ENCODE measurements around the gene AP2A2.

AP2A2 gene

DNA sequence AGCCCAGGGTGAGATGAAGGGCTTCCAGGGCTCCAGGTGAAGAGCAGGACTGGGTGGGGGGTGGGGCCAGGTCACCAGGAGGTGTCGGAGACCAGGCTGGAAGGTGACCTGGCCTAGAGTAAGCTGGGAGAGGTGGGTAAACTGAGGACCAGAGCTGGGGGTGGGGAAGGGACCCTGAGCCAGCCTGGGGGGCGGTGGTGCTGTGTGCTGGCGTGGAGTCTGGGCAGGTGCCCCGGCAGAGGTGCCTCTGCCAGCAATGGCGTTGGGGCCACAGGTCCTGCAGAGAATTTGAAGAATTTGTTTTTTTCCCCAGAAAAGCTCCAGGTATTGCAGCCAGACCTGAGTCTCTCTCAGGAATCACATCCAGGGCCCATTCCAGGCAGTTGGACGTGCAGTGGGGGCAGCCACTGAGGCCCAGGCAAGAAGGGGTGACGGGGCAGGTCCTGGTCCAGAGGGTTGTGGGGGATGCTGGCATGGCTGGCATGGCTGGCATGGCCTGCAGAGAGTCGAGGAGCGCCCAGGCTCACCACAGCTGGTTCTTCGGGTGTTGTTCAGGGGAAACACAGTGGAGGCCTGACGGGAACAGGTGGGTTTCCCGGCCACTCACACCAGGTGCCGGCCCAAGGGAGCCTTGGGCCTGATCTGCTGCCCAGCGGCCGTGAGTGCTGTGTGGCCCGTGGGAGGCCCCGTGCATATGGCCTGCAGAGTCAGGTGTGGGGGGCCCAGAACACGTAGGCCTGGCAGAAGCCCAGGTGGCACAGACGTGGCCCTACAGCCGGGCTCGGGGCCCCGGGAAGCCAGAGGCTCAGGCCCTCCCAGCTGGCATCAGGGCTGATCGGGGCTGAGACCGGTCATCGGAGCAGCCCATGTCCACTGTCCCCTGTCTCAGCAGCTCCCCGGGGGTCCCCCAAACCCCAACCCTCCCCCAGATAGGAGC, 117.2 kb downstream of the AP2A2 start:
- DNase-seq (ENCODE audit: low read depth), result no peak

DNA sequence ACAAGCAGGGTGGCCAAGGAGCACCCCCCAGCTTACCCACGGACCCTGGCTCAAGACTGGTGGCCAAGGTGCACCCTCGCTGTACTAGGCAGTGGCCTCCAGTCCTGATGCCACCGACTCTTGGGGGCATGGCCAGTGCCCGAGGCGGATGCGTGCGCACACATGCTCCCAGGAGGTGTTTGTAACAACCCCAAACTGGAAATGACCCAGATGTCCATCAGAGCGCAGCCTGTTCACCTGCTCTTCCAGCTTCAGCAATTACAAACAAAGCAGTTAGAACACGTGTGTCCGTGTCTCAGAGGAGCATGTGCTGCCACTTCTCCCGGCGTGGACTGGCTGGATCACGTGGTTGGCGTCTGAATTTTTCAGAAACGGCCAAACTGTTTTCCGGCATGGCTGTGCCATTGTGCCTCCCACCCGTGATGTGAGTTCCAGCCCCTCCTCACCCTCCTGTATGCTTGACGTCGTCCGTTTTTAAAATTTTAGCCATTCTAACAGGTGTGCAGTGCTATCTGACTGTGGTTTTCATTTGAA, 118.0 kb downstream of the AP2A2 start:
- DNase-seq (ENCODE audit: low read depth), result no peak

DNA sequence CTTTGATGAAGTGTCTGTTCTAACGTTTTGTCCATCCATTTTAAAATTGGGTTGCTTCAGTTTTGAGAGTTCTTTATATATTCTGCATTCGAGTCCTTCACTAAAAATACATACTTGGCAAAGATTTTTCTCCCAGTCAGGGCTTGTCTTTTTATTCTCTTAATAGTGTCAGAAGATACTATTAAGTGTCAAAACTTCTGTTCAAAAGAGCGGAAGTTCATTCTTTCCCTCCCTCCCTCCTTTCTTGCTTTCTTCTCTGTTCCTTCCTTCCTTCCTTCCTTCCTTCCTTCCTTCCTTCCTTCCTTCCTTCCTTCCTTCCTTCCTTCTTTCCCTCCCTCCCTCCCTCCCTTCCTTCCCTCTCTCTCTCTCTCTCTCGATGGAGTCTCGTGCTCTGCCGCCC, 118.5 kb downstream of the AP2A2 start:
- no peak for DNase-seq (ENCODE audit: low read depth)

DNA sequence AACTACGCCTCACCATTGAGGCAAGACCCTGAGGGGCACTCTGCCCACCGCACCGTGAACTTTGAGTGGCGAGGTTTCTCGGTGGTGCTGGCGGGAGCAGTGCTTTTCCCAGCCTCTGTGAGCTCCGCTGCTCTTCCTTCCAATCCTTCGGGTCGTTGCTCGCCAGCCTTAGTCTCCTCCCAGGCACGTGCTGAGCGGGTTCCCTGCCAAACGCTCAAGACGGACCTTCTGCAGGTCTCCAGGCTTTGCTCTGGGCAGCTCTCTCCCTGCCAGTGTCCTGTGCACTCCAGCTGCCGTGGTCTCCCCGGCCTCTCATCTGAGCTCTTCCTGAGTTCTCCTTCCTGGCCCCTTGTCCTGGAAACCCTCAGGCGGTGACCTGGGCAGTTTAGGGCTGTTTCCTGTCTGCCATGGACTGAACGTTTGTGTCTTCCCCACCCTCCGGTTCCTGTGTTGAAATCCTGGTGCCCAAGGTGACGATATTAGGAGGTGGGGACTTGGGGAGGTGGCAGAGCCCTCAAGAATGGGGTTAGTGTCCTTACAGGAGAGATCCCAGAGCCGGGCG, 122.0 kb downstream of the AP2A2 start:
- no peak for DNase-seq (ENCODE audit: low read depth)

DNA sequence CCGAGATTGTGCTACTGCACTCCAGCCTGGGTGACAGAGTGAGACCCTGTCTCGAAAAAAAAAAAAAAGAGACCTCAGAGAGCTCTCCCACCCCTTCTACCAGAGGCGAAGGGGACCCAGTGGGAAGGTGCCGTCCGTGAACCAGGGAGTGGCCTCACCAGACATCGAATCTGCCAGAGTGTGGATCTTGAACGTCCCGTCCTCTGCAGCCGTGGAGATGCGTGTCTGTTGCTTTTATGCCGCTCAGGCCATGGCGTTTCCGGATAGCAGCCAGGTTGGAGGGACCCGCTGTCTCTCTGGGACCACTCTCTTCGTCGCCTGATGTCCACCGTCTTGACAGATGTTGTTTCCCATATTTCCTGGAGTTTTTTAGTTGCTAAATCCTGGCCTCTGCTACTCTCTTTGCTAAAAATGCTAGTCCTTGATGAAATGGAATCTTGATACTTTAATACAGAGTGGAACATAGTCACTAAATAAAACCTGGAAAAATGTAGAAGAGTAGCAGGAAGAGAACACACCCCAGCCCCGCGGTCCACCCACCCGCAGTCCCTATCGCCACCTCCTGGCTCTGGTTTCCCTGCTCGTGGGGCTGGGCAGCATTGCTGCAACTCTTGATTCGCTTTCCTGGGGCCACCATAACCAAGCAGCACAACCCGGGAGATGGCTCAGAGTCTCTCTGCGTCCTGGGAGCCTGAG, 122.9 kb downstream of the AP2A2 start:
- no peak for DNase-seq (ENCODE audit: low read depth)

DNA sequence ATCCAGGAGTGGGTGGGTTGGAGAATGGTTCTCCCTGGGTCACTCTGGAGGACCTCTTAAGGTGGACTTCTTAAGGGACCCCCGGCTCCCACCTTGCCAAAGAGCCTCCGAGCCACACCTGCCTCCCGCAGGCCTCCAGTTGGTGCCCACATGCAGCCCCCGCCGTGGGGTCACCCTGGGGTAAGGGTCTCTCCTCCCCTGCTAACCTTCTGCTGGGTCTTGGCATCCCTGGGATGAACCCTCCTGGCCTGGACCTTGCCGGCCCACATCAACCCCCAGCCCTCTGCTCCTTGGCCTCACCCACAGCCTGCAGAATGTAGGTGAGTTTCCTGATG, 123.4 kb downstream of the AP2A2 start:
- DNase-seq (ENCODE audit: low read depth), result no peak

DNA sequence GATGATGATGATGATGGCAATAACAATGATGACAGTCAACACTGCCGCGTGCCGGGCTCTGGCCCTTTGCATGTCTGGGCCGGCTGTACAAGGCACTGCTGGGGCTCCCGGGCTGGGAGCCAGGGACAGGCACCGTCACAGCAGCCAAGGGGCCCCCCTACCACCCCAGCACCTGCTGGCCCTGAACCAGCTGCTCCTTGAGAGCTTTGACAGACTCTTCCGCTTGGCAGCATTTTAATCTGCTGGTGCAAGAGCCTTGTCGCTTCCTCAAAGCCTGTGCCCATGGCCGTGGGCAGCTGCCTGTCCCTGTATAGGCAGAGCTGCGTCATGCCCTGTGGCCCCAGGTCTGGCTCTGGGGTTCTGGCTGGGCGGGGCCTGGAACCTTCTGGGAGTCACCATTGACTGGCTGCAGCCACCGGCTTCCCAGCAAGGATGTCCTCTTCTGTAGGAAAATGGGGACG, 123.8 kb downstream of the AP2A2 start:
- no peak for DNase-seq (ENCODE audit: low read depth)

DNA sequence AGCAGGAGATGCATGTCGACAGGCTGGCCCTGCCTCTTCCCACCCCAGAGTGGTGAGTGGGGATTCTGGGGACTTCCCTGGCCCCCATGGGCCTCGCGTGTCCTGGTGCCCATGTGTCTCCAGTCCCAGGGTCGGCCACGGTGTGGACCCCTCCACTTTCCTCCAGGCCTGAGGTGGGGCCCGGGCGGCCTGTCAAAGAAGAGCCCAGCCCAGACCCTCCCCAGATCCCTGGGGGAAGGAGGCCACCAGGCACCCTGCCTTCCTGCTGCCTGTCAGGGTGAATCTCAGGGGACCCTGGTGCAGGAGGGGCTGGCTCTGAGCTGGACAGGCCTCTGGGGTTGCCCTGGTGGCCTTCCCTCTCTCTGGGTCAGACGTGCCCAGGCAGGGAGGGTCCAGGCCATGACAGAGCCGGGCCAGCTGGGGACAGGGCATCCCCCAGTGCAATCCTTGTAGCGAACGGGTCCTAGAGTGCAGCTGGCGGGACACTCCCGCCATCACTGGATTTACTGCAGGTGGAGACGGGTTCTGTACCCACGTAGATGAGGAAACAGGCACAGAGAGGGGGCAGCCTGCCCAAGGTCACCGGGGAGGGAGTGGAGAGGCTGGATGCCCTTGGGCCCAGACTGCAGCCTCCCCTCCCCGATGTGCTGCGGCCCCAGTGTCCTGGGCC, 124.4 kb downstream of the AP2A2 start:
- DNase-seq (ENCODE audit: low read depth), result no peak

DNA sequence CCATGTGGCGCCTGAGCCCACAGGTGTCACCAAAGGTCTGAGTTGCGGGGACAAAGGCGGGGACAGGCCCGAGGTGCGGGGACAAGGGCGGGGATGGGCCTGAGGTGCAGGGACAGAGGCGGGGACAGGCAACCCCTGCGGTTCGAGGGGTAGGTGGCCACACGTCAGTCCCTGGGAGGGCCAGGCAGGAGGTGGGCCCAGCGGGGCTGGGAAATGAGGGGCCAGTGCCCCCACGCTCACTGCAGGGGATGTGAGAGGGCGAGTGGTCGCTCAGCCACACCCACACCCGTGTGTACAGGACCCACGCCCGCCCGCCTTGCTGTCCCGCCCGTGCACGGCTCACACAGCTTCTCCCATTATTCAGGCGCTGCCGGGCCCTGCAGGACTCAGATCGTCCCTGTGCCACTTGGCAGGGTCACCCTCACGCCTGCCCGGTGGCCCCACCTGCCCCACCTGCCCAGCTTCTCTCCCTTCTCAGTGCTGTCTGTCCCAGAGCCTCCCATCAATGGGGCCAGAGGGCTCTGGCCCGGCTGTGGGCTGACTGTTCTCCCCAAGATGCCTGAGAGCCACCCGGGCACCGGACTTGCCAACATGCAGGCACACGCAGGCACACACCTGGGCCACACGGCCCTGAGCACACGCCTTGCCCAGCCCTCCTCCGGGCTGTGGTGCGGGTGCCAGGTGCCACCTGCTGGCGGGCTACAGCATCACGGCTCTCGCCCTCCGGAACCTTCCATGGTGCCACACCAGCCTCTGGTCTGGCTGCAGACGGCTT, 125.1 kb downstream of the AP2A2 start:
- DNase-seq (ENCODE audit: low read depth), result no peak

DNA sequence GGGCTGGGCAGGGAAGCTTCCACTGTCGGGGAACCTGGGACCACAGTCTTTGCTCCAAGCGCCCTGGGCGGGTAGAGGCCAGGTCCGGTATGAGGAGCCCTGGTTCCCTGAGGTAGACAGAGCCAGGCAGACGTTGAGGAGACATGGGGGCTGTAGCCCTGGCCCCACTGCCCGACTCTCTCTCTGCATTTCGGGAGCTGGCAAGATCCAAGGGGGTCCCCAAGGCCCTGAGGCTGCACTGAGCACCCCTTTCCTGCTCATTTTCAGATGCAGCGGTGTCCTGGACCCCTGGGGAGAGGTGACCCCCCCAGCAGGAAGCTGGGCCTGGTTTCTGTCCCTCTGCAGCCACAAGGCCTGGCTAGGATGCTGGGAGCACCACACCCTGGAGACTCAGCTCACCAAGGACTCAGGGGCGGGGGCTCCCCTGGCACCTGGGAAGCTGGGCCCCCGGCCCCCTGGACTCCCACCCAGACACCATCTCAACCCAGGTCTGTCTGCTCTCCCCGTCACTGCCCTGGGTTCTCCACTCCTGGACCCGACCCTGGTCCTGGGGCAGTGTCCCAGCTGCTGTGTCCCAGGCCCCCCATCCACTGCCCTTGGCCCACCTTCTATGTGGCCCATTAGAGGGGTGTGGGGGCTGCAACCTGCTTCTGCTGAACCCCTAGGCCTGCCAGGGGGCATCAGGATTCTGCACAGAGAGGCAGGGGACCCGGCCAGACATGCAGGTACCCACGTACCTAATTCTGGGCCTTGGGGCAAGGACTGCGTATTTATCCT, 125.9 kb downstream of the AP2A2 start:
- DNase-seq (ENCODE audit: low read depth), result no peak

DNA sequence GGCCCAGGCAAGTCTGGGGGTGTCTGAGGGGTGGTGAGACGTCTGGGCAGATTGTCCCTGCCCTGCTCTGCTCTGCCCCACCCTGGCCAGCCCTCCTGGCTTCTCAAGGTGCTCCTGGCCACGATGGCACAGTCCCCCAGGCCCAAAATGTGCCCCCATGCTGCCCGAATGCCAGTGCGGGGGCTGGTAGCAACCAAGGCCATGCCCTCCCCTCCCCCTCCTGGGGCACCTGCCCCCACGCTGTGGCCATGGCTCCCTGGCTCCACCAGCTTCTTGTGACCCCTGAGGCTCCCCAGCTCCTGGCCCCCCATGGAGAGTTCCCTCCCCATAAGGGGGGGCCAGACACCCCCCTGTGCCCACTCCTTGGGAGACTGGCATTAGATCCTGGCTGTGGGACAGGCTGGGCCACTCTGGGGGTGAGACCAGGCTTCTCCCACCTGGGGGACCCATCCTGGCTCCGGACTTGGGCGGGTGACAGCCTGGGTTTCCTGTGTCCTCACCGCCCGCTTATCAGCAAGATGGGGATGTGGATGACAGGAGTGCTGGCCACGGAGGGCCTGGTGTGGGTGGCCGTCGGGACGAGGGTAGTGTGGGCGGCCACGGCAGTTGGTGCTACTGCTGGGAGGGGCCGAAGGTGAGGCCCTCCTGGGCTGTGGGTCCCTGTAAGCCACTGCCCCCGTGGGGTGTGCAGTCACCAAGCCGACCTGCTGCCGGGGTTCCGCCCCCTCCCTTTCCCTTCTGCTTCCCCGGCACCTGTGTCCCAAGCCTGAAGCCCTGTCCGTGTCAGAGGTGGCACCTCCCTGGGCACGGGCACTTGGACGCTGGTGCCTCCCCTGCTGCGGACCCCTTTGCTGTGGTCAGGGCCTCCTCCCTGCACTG, 126.7 kb downstream of the AP2A2 start:
- no peak for DNase-seq (ENCODE audit: low read depth)

DNA sequence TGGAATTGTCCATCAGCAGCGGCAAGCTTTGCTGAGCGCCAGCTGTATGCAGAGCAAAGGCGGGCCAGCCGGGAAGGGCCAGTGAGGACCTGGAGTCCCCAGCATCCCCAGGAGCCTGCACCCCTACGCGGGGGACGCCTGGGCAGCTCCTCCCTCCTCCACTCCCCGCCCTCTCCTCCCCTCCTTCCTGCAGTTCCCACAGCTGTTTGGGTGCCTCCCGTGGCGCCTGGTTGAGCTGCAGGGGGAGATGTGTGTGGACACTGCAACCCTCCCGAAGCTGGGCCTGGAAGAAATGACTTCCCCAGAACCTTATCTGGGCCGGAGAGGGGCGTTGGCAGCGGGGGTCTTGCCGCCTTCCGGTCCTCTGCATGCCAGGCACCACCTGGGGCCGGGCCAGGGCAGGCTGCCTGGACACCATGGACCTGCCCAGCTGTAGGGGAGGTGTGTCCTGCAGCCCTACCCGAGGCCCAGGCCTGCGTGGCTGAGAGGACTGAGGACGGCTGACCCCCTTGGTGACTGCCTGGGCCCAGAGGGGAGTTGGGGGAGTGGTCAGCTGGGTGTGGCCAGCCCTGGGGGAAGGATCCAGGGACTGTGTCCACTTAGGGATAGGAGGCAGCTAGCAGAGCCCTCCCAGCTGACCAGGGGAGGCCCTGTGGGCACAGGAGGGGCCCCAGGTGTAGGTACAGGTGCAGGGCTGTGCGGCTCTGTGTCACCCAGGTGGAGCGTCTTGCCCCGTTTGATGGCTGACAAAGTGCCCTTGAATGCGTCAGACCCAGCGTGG, 127.6 kb downstream of the AP2A2 start:
- no peak for DNase-seq (ENCODE audit: low read depth)

DNA sequence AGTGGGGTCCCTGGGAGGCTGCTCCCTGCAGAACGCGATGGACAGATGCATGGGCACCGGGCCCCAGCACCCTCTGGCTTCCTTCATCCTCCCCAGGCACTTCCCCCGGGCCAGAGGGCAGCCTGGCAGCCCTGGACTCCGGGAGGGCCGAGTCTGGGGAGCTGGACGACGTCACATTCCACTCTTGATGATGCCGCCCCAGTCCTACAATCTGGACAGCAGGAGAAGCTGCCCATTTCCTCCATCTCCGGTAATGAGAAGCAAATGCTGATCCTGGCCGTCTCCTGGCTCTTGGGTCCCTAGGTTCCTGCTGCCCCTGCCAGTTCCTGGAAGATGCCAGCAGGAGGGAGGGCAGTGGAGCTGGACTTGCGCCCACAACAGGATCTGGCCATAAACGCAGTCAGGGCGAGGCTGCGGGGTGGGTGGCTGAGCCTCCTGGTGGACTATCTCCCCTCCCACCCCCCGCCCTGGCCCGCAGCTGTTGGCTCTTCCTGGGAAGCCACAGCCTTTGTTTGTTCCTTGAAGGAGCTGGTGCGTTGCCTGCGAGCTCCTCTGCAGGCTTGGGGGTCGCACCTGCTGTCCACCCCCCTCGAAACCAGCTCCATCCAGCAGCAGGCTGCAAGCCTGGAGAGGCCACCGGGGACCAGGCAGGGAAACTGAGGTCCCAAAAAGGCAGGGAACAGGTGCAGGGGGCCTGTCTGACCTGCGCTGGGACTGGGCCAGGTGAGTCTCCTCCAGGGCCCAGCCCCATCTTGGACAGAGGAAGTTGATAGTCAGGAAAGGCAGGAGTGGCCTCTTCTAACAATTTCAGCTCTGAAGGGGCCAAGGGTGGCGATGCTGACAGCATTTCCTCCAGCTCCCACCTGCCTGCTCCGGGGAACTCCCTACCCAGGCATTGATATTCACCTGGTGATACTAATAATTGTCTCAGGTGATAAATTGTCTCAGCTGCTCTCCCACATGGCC, 128.8 kb downstream of the AP2A2 start:
- no peak for DNase-seq (ENCODE audit: low read depth)

DNA sequence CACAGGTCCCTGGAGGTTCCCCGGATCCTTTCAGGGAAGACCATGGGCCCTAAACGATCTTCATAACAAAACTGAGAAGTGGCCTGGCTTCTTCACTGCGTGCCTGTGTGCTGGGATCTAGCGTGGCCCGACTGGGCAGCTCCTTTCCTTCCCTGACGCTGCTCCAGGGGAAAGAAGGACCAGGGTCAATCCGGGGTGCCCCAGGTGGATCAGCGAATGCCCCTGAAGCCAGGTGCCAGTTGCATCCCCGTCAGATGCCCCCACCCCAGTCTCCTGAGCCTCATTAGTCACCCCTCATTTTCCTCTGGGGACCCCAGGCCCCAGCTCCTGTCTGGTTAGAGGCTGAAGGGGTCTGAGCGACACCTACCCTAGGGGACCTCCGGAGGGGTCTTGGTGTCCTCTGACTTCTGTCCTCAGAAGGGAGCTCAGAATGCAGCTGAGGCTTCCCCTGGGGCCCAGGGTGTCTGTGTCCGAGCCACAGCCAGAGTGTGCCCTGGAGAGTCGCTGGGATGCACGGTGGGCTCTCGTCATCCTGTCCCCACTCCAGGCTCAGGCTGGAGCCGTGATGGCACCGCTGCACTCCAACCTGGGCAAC, 129.5 kb downstream of the AP2A2 start:
- DNase-seq (ENCODE audit: low read depth), result no peak

DNA sequence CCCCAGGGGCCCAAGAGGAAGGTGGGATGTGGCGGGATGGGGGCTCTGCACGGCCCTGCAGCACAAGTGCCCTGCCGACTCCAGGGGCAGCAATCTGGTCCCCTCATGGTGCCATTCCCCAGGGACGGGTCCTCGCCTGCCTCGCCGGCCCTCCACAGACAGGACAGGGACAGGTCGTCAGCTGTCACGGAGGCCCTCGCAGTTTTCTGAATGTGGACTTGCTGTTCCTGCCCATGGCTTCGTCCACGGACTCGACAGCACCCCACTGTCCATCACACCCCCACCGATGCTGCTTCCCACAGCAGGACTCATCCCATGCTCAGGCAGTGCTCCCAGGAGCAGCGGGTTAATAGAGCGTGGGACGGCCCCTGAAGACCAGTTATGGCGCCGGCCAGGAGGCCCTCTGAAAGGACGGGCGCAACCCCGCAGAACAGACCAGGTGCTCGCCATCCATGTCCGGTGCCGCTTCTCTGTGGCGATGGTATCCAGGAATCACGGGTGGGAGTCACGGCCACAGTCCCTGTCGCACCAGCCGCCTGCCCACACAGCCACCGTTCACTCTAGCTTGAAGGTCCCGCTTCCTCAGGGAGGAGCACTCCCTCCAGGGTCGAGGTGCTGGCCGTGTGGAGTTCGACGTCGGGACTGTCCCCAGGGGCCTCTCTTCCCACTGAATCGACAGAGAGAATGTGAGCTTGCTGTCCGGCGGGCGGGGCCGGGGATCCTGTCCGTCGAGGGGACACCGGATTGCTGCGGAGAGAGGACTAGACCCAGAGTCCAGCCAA, 130.5 kb downstream of the AP2A2 start:
- DNase-seq (ENCODE audit: low read depth), result no peak

DNA sequence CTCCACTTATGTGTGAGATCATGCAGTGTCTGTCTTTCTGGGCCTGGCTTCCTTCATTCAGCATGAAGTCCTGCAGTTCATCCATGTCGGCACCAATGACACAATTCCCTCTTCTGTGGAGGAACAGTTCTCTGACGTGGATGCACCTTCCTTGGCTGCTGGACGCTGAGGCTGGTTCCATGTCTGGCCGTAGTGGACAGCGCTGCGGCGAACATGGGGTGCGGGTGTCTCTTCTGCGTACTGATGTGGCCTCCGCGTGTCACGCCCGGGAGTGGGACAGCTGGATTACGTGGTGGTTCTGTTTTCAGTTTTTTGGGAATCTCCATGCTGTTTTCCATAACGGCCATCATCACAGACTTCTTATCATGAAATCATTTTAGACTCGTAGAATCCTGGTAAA, 132.1 kb downstream of the AP2A2 start:
- no peak for DNase-seq (ENCODE audit: low read depth)

DNA sequence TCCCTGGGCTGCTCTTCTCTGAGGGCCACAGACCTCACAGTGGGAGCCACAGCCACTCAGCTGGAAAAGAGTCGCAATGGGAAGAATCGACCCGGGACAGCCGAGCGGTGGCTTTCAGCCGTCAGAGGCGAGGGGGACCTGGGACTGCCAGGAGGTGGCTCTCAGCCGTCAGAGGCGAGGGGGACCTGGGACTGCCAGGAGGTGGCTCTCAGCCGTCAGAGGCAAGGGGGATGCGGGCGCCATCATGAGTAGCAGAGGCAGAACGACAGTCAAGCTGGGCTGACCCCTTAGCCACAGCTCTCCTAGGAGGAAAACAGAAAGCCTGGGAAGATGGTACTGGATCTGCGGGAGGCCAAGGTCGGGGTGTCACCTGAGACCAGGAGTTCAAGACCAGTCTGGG, 134.1 kb downstream of the AP2A2 start:
- DNase-seq (ENCODE audit: low read depth), result no peak
